SK-N-SH (cell line): ENCODE results near the gene ABCC2. TPM values are rescaled to one million over a fixed set of nuclear protein-coding genes. Genes with fewer than 3 reads are reported as not detected.

Experiments
- CTCF ChIA-PET: fragments of 300-600, 350-600 bp; formaldehyde crosslinking; extraction: SDS; loops from one replicate; lab custom pipeline; 2021; lab: Yijun Ruan, JAX
- POLR2A ChIA-PET: fragments of 350-600 bp; sonication (Branson Sonifier 250); formaldehyde crosslinking; extraction: SDS; loops from one replicate; lab custom pipeline; 2020; ENCODE audit warnings: antibody characterized with exemption, inconsistent platforms; lab: Yijun Ruan, JAX
- DNase-seq: peaks from one replicate; pipeline ENCODE4 v3.0.0; 2012
- H2AFZ ChIP-seq: fragments of 200-600 bp; sonication (generic); 2 replicates; pipeline ENCODE4 v1.8.1; 2016; ENCODE audit warnings: antibody characterized with exemption, mild to moderate bottlenecking, low read depth
- H3F3A ChIP-seq: fragments of 200-600 bp; sonication (generic); replicated peaks from 2 replicates; pipeline ENCODE3; 2016; ENCODE audit warnings: antibody characterized with exemption, mild to moderate bottlenecking; ENCODE audit not compliant: insufficient read depth
- H3K27ac ChIP-seq, 2 experiments: fragments of 200-500 bp in 1 of 2; fragments of 200-600 bp in 1 of 2; sonication (Bioruptor generic) in 1 of 2; sonication (generic), shearing (Covaris generic) in 1 of 2; 2 replicates each; pipeline versions ENCODE4 v1.5.1 to v1.6.1; 2014 to 2016; ENCODE audit warnings: low read depth in 2 of 2, inconsistent platforms in 1 of 2, low read length in 1 of 2, mild to moderate bottlenecking in 1 of 2, mixed read lengths in 1 of 2
- H3K27me3 ChIP-seq: fragments of 200-600 bp; sonication (generic), shearing (Covaris generic); 2 replicates; pipeline ENCODE4 v1.6.1; 2016; ENCODE audit warnings: mixed run types; ENCODE audit not compliant: insufficient read depth
- H3K36me3 ChIP-seq, 2 experiments: fragments of 200-500 bp in 1 of 2; fragments of 200-600 bp in 1 of 2; sonication (Bioruptor generic) in 1 of 2; sonication (generic) in 1 of 2; replicated peaks in 1 of 2; 2 replicates each; pipeline versions ENCODE3 to v1.5.1; 2014 to 2016; ENCODE audit warnings: low read length in 1 of 2, mild to moderate bottlenecking in 1 of 2; ENCODE audit not compliant: insufficient read depth in 2 of 2, control insufficient read depth in 1 of 2
- H3K4me1 ChIP-seq, 2 experiments: fragments of 200-500 bp in 1 of 2; fragments of 200-600 bp in 1 of 2; sonication (Bioruptor generic) in 1 of 2; sonication (generic), shearing (Covaris generic) in 1 of 2; 2 replicates each; pipeline versions ENCODE4 v1.5.1 to v1.6.1; 2014 to 2016; ENCODE audit warnings: low read depth in 1 of 2, low read length in 1 of 2, mixed run types in 1 of 2; ENCODE audit not compliant: insufficient read depth in 2 of 2, control insufficient read depth in 1 of 2
- H3K4me2 ChIP-seq: fragments of 200-600 bp; sonication (generic), shearing (Covaris generic); 2 replicates; pipeline ENCODE4 v1.6.1; 2017; ENCODE audit warnings: mixed run types
- H3K4me3 ChIP-seq, 2 experiments: fragments of 200-500 bp in 1 of 2; fragments of 200-600 bp in 1 of 2; sonication (Bioruptor generic) in 1 of 2; sonication (generic), shearing (Covaris generic) in 1 of 2; 2 replicates each; pipeline versions ENCODE4 v1.5.1 to v1.8.1; 2014 to 2016; ENCODE audit warnings: low read depth in 2 of 2, inconsistent platforms in 1 of 2, low read length in 1 of 2, mild to moderate bottlenecking in 1 of 2, mixed read lengths in 1 of 2, moderate library complexity in 1 of 2
- H3K79me2 ChIP-seq: fragments of 200-600 bp; sonication (generic); 2 replicates; pipeline ENCODE4 v1.8.1; 2017; ENCODE audit warnings: mild to moderate bottlenecking; ENCODE audit not compliant: insufficient read depth
- H3K9ac ChIP-seq: fragments of 200-600 bp; sonication (generic); 2 replicates; pipeline ENCODE4 v1.6.1; 2017; ENCODE audit warnings: mixed run types
- H3K9me2 ChIP-seq: fragments of 200-600 bp; sonication (generic); 2 replicates; pipeline ENCODE4 v1.6.1; 2017; ENCODE audit warnings: mixed run types
- H3K9me3 ChIP-seq: fragments of 200-600 bp; sonication (generic); 2 replicates; pipeline ENCODE4 v1.6.1; 2017; ENCODE audit warnings: mixed run types, mild to moderate bottlenecking, moderate library complexity
- H4K20me1 ChIP-seq: fragments of 200-600 bp; sonication (generic); 2 replicates; pipeline ENCODE4 v1.6.1; 2017; ENCODE audit warnings: mild to moderate bottlenecking, mixed run types; ENCODE audit not compliant: insufficient read depth
- CHD2 ChIP-seq: fragments of 150-350 bp; IDR thresholded peaks from 2 replicates; pipeline ENCODE4 v1.6.1; 2018; ENCODE audit warnings: low read length; ENCODE audit not compliant: partially characterized antibody
- EZH2phosphoT487 ChIP-seq: fragments of 200-600 bp; sonication (generic); IDR thresholded peaks from 2 replicates; pipeline ENCODE4 v1.6.1; 2017; ENCODE audit warnings: low read depth, mixed run types, mild to moderate bottlenecking, antibody characterized with exemption, moderate library complexity, borderline replicate concordance
- FOSL2 ChIP-seq: IDR thresholded peaks from 2 replicates; pipeline ENCODE4 v1.4.0; 2012; ENCODE audit warnings: low read depth, mild to moderate bottlenecking, moderate library complexity, borderline replicate concordance
- GABPA ChIP-seq: IDR thresholded peaks from 2 replicates; pipeline ENCODE4 v1.4.0; 2012; ENCODE audit warnings: low read depth, mild to moderate bottlenecking
- MEF2A ChIP-seq: IDR thresholded peaks from 2 replicates; pipeline ENCODE4 v1.4.0; 2012; ENCODE audit warnings: low read depth, borderline replicate concordance
- NFIC ChIP-seq: IDR thresholded peaks from 2 replicates; pipeline ENCODE4 v1.4.0; 2012; ENCODE audit warnings: borderline replicate concordance
- PBX3 ChIP-seq: IDR thresholded peaks from 2 replicates; pipeline ENCODE4; 2012
- RCOR1 ChIP-seq: fragments of 150-350 bp; IDR thresholded peaks from 2 replicates; pipeline ENCODE4 v1.6.1; 2017; ENCODE audit warnings: antibody characterized with exemption, low read length
- RFX5 ChIP-seq: IDR thresholded peaks from 2 replicates; pipeline ENCODE4 v1.6.1; 2012; ENCODE audit warnings: mild to moderate bottlenecking, improper control_type of control experiment, low read length
- TAF1 ChIP-seq: IDR thresholded peaks from 2 replicates; pipeline ENCODE4 v1.6.1; 2012; ENCODE audit warnings: low read depth, mild to moderate bottlenecking, low read length, moderate library complexity, borderline replicate concordance
- WGBS: methylation state at CpG from one replicate; pipeline ENCODE4 v1.1.6; 2017; ENCODE audit warnings: low lambda C conversion rate; 5-methylcytosine and 5-hydroxymethylcytosine counted together
- polyA plus RNA-seq, 3 experiments: library from polyadenylated mRNA; depleted of rRNA; stranded (reverse); fragments of >200 nt; gene quantifications; 2 replicates each; pipeline ENCODE4 v1.2.3, GENCODE V29; 2012

The ABCC2 gene
- polyA plus RNA-seq, 1 of the 3 experiments (the other 2 are of a cell fraction) = 0.48 TPM

- H3K4me1 ChIP-seq = no peaks in the 10 kb centered on the region; a peak in 1 of 4 replicates
- no peak overlapping the region for H2AFZ ChIP-seq
- no peak overlapping the region for H3K27ac ChIP-seq
- no peaks in the 10 kb centered on the region for H3K27me3 ChIP-seq
- H3F3A ChIP-seq = no peaks in the 10 kb centered on the region
- no peak for TF ChIP-seq RFX5
- ChIA-PET CTCF (interaction anchor here (1.6 to 9.8 kb wide), 4 partner anchors 9 to 196 kb away, joined by 3 to 108 read pairs (median 11); partner anchors contain the start of gene DNMBP), POLR2A (no interaction called here)
- no peak overlapping the region for H3K4me2 ChIP-seq
- no peaks in the 10 kb centered on the region for H3K79me2 ChIP-seq
- no peaks in the 10 kb centered on the region for H3K9me3 ChIP-seq
- H3K36me3 ChIP-seq = no peaks in the 10 kb centered on the region
- H4K20me1 ChIP-seq = no peaks in the 10 kb centered on the region
- 82% methylated on average over 10 of the region's 11 CpGs for WGBS
- no peak overlapping the region for H3K9ac ChIP-seq
- H3K9me2 ChIP-seq = no peaks in the 10 kb centered on the region
- no peak for DNase-seq
- no peak overlapping the region for H3K4me3 ChIP-seq
These were observed 67.8 kb downstream of the ABCC2 start for GRCh38 chr10:99850021-99850766.

DNA sequence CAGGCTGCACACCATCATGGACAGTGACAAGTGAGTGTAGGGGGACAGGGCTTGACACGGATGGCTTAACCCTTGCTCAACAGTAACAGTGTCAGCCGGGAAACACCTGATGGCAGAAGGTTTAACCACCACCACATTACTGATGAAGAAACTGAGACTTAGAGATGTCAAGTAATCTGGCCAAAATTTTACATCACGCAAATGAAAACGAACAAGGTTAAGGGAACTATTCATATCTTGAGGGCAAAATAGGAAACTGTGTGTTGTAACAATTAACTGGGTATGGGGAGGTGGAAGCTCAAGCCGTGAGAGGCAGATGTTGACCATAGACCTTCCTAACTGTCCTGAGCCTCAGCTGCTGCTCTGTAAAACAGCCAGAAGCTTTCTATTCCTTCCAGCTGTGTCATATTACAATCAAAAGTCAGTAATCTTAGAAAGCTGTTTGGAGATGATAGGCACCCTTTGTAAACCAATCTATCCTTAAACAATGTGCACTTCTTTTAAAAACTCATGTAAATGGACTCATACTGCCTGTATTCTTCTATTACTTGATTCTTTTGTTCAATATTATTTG lies 68.4 kb downstream of the ABCC2 start:
- ChIA-PET POLR2A (no interaction called here), CTCF (interaction anchor here (1.6 to 9.8 kb wide), 4 partner anchors 8 to 196 kb away, joined by 3 to 108 read pairs (median 11); partner anchors contain the start of gene DNMBP)
- Histone ChIP-seq H3K4me2 (no peak overlapping the region), H3K27me3 (no peaks in the 10 kb centered on the region), H3K9me2 (no peaks in the 10 kb centered on the region), H3K9ac (no peak overlapping the region), H3K27ac (no peak overlapping the region), H3K4me1 (no peaks in the 10 kb centered on the region; a peak in 1 of 4 replicates), H3K9me3 (no peaks in the 10 kb centered on the region), H3F3A (no peaks in the 10 kb centered on the region), H3K4me3 (no peak overlapping the region), H3K36me3 (no peaks in the 10 kb centered on the region), H3K79me2 (no peaks in the 10 kb centered on the region), H2AFZ (no peak overlapping the region), H4K20me1 (no peaks in the 10 kb centered on the region)
- DNase-seq = no peak
- WGBS = 71% methylated on average over 5 of the region's 5 CpGs
- TF ChIP-seq MEF2A = no peak
- TF ChIP-seq CHD2 = no peak
- no peak for TF ChIP-seq FOSL2
- no peak for TF ChIP-seq EZH2phosphoT487
- TF ChIP-seq NFIC = no peak
- TF ChIP-seq PBX3 = no peak
- TF ChIP-seq GABPA = no peak
- TF ChIP-seq TAF1 = no peak
- TF ChIP-seq RCOR1 = no peak
- TF ChIP-seq, all 33 proteins: peak for 0
